ENCODE data around the gene RPS21. TPM values are rescaled to one million over a fixed set of nuclear protein-coding genes. Genes with fewer than 3 reads are reported as not detected.
"Not testable (repeated sequence)": the region's sequence is repeated elsewhere in the genome, so short reads cannot be mapped to it uniquely, and the experiment has no call there.

The RPS21 gene
- total RNA-seq, 6 donors from 2014 or later: 94.6 to 1,381 (median 998) TPM

GRCh38 chr20:62422636-62423325 is 35.9 kb downstream of the RPS21 start:
- no peaks in the 10 kb centered on the region for H3K27me3 ChIP-seq
- no peak overlapping the region for H3K27ac ChIP-seq
- H3K4me3 ChIP-seq: no peak overlapping the region
- H3K9me3 ChIP-seq: no peaks in the 10 kb centered on the region
- TF ChIP-seq EP300 (IDR thresholded peaks at IDR 0.05) (no peak), POLR2AphosphoS5 (IDR thresholded peaks at IDR 0.05) (no peak), CTCF (IDR thresholded peaks at IDR 0.05) (no peak), POLR2A (IDR thresholded peaks at IDR 0.05) (no peak)
- DNase-seq (peak in 1 of 2 donors; percentile 62), ATAC-seq (ENCODE audit: low FRiP score in 2 of 2) (no peak)
- 89 to 97% methylated on average over 10 to 20 of the region's 20 CpGs for WGBS, 2 donors
- H3K4me1 ChIP-seq: peaks cover 0 to 11% (median 4%) of the 10 kb centered on the region in 4 donors
- no peaks in the 10 kb centered on the region for H3K36me3 ChIP-seq

GRCh38 chr20:62423326-62423706 is 36.4 kb downstream of the RPS21 start:
- DNase-seq (peak in 1 of 2 donors; percentile 47), ATAC-seq (ENCODE audit: low FRiP score in 2 of 2) (no peak)
- no peak for TF ChIP-seq POLR2A (IDR thresholded peaks at IDR 0.05)
- Histone ChIP-seq H3K4me1 (peaks cover 4 to 16% (median 9%) of the 10 kb centered on the region in 4 donors), H3K9me3 (no peaks in the 10 kb centered on the region), H3K36me3 (no peaks in the 10 kb centered on the region), H3K27me3 (no peaks in the 10 kb centered on the region), H3K4me3 (no peak overlapping the region), H3K27ac (no peak overlapping the region)
- WGBS, 2 donors: 53 to 63% methylated on average over 8 to 9 of the region's 10 CpGs

GRCh38 chr20:62424249-62425107 is 37.6 kb downstream of the RPS21 start:
- WGBS, 2 donors: 62 to 69% methylated on average over 14 to 19 of the region's 23 CpGs
- peaks cover 6 to 20% (median 11%) of the 10 kb centered on the region in 4 donors for H3K4me1 ChIP-seq
- H3K4me3 ChIP-seq: no peak overlapping the region
- H3K27me3 ChIP-seq: no peaks in the 10 kb centered on the region
- ATAC-seq (ENCODE audit: low FRiP score in 2 of 2): no peak
- peak in 1 of 2 donors; percentile 62 for DNase-seq
- H3K27ac ChIP-seq: no peak overlapping the region
- H3K9me3 ChIP-seq: no peaks in the 10 kb centered on the region
- H3K36me3 ChIP-seq: no peaks in the 10 kb centered on the region
- TF ChIP-seq POLR2AphosphoS5 (IDR thresholded peaks at IDR 0.05) (no peak), POLR2A (IDR thresholded peaks at IDR 0.05) (no peak), CTCF (IDR thresholded peaks at IDR 0.05) (no peak), EP300 (IDR thresholded peaks at IDR 0.05) (no peak)

GRCh38 chr20:62425281-62426058 is 38.6 kb downstream of the RPS21 start:
- Histone ChIP-seq H3K27ac (no peak overlapping the region), H3K4me1 (peaks cover 6 to 20% (median 11%) of the 10 kb centered on the region in 4 donors), H3K9me3 (no peaks in the 10 kb centered on the region), H3K4me3 (no peak overlapping the region), H3K36me3 (no peaks in the 10 kb centered on the region), H3K27me3 (no peaks in the 10 kb centered on the region)
- 87 to 89% methylated on average over 5 to 20 of the region's 21 CpGs for WGBS, 2 donors
- no peak for ATAC-seq (ENCODE audit: low FRiP score in 2 of 2)
- TF ChIP-seq POLR2AphosphoS5 (IDR thresholded peaks at IDR 0.05) (no peak), EP300 (IDR thresholded peaks at IDR 0.05) (no peak), CTCF (IDR thresholded peaks at IDR 0.05) (no peak), POLR2A (IDR thresholded peaks at IDR 0.05) (no peak)
- DNase-seq: peak in 1 of 2 donors; percentile 67

GRCh38 chr20:62426059-62426348 is 39.1 kb downstream of the RPS21 start:
- WGBS, 2 donors: 95 to 100% methylated on average over 4 of the region's 4 CpGs
- DNase-seq: peak in 1 of 2 donors; percentile 58
- not testable (repeated sequence) for H3K27me3 ChIP-seq; H3K27ac ChIP-seq; H3K4me3 ChIP-seq; ATAC-seq (ENCODE audit: low FRiP score in 2 of 2); H3K36me3 ChIP-seq; H3K9me3 ChIP-seq
- H3K4me1 ChIP-seq: peaks cover 6 to 20% (median 11%) of the 10 kb centered on the region in 4 donors
